Measurements from ENCODE around the gene ADAMTS3. TPM values are rescaled to one million over a fixed set of nuclear protein-coding genes. Genes with fewer than 3 reads are reported as not detected.

Gene ADAMTS3
- total and polyA plus RNA-seq, 2 donors (not counting 3 experiments of a cell fraction or from before 2014, with no cell fraction given) = 0.37 to 1.3 TPM

GRCh38 chr4:72553540-72554337, 15.3 kb downstream of the ADAMTS3 start:
- H3K27me3 ChIP-seq (ENCODE audit: control insufficient read depth in 2 of 2, insufficient read depth in 2 of 2, low read length in 2 of 2) = no peaks in the 10 kb centered on the region
- no peak overlapping the region for H3K4me3 ChIP-seq (replicated peaks in 1 of 3; ENCODE audit: insufficient read depth in 1 of 3, low read depth in 1 of 3, low read length in 3 of 3)
- H3K9ac ChIP-seq (replicated peaks; ENCODE audit: extremely low read depth, insufficient read depth, low read length) = no peak overlapping the region
- FAIRE-seq = no peak
- TF ChIP-seq JUN (IDR thresholded peaks at IDR 0.05; ENCODE audit: borderline replicate concordance, insufficient read depth, insufficient read length, low read depth) = no peak
- TF ChIP-seq POLR2AphosphoS5 (IDR thresholded peaks at IDR 0.05; ENCODE audit: insufficient read depth, low read depth, low read length) = no peak
- TF ChIP-seq GATA2 (IDR thresholded peaks at IDR 0.05; ENCODE audit: insufficient read depth, insufficient read length, low read depth, low read length) = no peak
- TF ChIP-seq MAX (IDR thresholded peaks at IDR 0.05; ENCODE audit: insufficient read depth, insufficient read length) = no peak
- no peak for TF ChIP-seq MYC (IDR thresholded peaks at IDR 0.05; ENCODE audit: low read depth, low read length)
- H2AFZ ChIP-seq (ENCODE audit: low read depth, low read length) = no peak overlapping the region
- H3K4me2 ChIP-seq (ENCODE audit: insufficient read depth, low read length) = no peak overlapping the region
- BruUV-seq (replicated peaks) = no TSS peak
- no peak for DNase-seq (ENCODE audit: low read depth, low spot score)
- no peaks in the 10 kb centered on the region for H3K36me3 ChIP-seq (ENCODE audit: control insufficient read depth in 2 of 2, extremely low read depth in 1 of 2, insufficient read depth in 2 of 2, low read length in 2 of 2)
- intact Hi-C loops (cut with micrococcal nuclease) = no loop called here
- no peaks in the 10 kb centered on the region for H3K9me3 ChIP-seq (replicated peaks; ENCODE audit: control insufficient read depth, insufficient read depth, low read length)
- no peaks in the 10 kb centered on the region for H3K79me2 ChIP-seq (ENCODE audit: control insufficient read depth, insufficient read depth, low read length)
- dilution Hi-C loops (cut with MboI; ENCODE audit: extremely low pct_ligation_motif_present, low sequenced_read_pairs) = no loop called here
- H3K4me1 ChIP-seq (ENCODE audit: control insufficient read depth, extremely low read depth, insufficient read depth, low read length) = no peaks in the 10 kb centered on the region
- H3K9me1 ChIP-seq (replicated peaks; ENCODE audit: control insufficient read depth, extremely low read depth, insufficient read depth, low read length) = no peaks in the 10 kb centered on the region
- H4K20me1 ChIP-seq (replicated peaks; ENCODE audit: control insufficient read depth, extremely low read depth, insufficient read depth, low read length) = no peaks in the 10 kb centered on the region
- POLR2A ChIA-PET = no interaction called here
- no peak overlapping the region for H3K27ac ChIP-seq (ENCODE audit: insufficient read depth, low read depth, low read length)
- CTCF ChIA-PET = no interaction called here

- dilution Hi-C loops (cut with MboI; ENCODE audit: extremely low pct_ligation_motif_present, low sequenced_read_pairs) = no loop called here
- CTCF ChIA-PET = no interaction called here
- Histone ChIP-seq H3K27me3 (ENCODE audit: control insufficient read depth in 2 of 2, insufficient read depth in 2 of 2, low read length in 2 of 2) (no peaks in the 10 kb centered on the region), H3K4me3 (replicated peaks in 1 of 3; ENCODE audit: insufficient read depth in 1 of 3, low read depth in 1 of 3, low read length in 3 of 3) (no peak overlapping the region), H3K9me1 (replicated peaks; ENCODE audit: control insufficient read depth, extremely low read depth, insufficient read depth, low read length) (no peaks in the 10 kb centered on the region), H3K4me2 (ENCODE audit: insufficient read depth, low read length) (no peak overlapping the region), H3K9ac (replicated peaks; ENCODE audit: extremely low read depth, insufficient read depth, low read length) (no peak overlapping the region), H2AFZ (ENCODE audit: low read depth, low read length) (no peak overlapping the region), H3K9me3 (replicated peaks; ENCODE audit: control insufficient read depth, insufficient read depth, low read length) (no peaks in the 10 kb centered on the region), H3K79me2 (ENCODE audit: control insufficient read depth, insufficient read depth, low read length) (no peaks in the 10 kb centered on the region), H4K20me1 (replicated peaks; ENCODE audit: control insufficient read depth, extremely low read depth, insufficient read depth, low read length) (no peaks in the 10 kb centered on the region), H3K27ac (ENCODE audit: insufficient read depth, low read depth, low read length) (no peak overlapping the region), H3K4me1 (ENCODE audit: control insufficient read depth, extremely low read depth, insufficient read depth, low read length) (no peaks in the 10 kb centered on the region), H3K36me3 (ENCODE audit: control insufficient read depth in 2 of 2, extremely low read depth in 1 of 2, insufficient read depth in 2 of 2, low read length in 2 of 2) (no peaks in the 10 kb centered on the region)
- no peak for TF ChIP-seq GATA2 (IDR thresholded peaks at IDR 0.05; ENCODE audit: insufficient read depth, insufficient read length, low read depth, low read length)
- TF ChIP-seq FOS (IDR thresholded peaks at IDR 0.05; ENCODE audit: borderline replicate concordance, insufficient read depth, low read length) = no peak
- TF ChIP-seq MYC (IDR thresholded peaks at IDR 0.05; ENCODE audit: low read depth, low read length) = no peak
- no peak for TF ChIP-seq CTCF (IDR thresholded peaks at IDR 0.05; ENCODE audit: extremely low read depth in 1 of 2, insufficient read depth in 1 of 2, low read depth in 1 of 2, low read length in 2 of 2)
- no peak for TF ChIP-seq MAX (IDR thresholded peaks at IDR 0.05; ENCODE audit: insufficient read depth, insufficient read length)
- TF ChIP-seq POLR2A (IDR thresholded peaks at IDR 0.05; ENCODE audit: low read depth, low read length) = no peak
- no peak for TF ChIP-seq EZH2 (IDR thresholded peaks at IDR 0.05; ENCODE audit: borderline replicate concordance, low read depth, low read length, severe bottlenecking)
- BruUV-seq (replicated peaks) = no TSS peak
- POLR2A ChIA-PET = no interaction called here
- intact Hi-C loops (cut with micrococcal nuclease) = no loop called here
- DNase-seq (ENCODE audit: low read depth, low spot score) (no peak), FAIRE-seq (no peak)
Measured at GRCh38 chr4:72552447-72552846, 16.6 kb downstream of the ADAMTS3 start.
